Ramos (cell line): ENCODE measurements around the gene SEMA3C.

Source experiments
- in situ Hi-C: fragments of 300-500 bp; cut with MboI; formaldehyde crosslinking; loops from one replicate; pipeline ENCODE4 v1.14.3; 2022; ENCODE audit warnings: low sequenced_read_pairs; ENCODE audit not compliant: unreplicated experiment

SEMA3C gene

GRCh38 chr7:80830584-80831285 lies 88.1 kb downstream of the SEMA3C start:
- in situ Hi-C loops: no loop called here

DNA sequence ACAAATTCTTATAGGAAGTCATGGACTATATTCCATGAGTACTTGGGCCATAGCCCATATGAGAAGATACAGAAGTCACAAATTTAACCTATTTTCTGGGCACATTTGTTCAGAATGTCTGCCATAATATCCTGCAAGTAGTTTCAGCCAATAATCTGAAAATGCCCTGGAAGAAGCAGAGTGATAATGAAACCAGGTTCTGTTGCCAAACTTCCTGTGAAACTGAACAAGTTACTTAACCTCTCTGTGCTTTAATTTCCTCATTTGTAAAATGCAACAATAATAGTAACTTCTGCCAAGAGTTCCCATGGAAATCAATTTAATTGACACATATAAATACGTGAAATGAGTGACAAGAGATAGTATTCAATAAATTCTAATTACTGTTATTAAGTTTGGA lies 88.8 kb downstream of the SEMA3C start:
- in situ Hi-C loops: no loop called here

GRCh38 chr7:80829527-80829926 lies 89.3 kb downstream of the SEMA3C start:
- in situ Hi-C loops: no loop called here

DNA sequence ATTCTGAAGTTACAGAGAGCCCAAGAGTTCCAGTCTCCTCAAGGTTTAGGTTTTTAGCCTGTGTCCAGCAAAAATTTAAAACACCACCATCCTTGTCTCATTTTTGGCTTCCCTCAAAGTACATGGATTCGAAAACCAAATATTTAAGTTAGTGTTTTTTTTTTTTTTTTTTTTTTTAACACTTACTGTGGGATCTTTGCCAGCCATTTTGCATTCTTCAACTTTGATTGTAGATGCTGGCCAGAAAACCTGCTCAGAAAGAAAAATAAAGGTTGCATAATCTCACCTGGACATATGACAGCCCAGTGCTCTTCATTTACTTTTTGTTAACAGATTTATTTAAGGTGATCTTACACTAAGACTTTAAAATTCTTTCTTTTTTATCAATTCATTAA lies 91.6 kb downstream of the SEMA3C start:
- in situ Hi-C loops: no loop called here

DNA sequence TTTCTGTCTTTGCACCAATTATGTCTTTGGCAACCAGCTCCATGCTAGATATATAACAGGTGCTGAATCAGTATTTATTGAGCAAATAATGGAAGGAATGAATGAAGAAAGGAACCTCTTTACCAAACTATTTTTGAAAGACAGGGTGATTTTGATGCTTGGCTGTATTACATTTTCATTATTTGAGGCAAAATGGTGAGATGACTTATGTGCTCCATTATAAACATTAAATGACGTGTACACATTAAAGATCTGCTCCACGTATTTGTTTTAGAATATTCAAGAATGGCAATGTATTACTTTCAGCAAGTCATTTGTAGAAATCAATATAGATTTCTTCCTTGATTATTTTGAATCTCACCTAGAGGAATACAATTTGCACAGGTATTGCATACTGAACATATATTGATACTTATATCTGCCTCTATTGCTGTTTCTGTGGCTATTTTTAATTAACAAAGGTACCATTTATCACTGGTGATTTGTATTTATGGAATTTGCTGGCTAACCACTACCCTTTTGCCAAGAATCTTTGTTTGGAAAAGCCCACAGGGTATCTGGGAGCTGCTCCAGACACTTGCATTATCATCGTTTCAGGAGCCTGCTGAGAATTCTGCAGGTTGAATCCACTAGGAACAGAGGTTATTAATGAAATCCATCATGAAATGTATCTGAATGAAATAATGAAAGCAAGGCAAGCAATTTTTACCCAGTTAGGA lies 92.2 kb downstream of the SEMA3C start:
- in situ Hi-C loops: no loop called here

- in situ Hi-C loops: no loop called here
These were observed 93.4 kb downstream of the SEMA3C start for GRCh38 chr7:80825499-80825898.

DNA sequence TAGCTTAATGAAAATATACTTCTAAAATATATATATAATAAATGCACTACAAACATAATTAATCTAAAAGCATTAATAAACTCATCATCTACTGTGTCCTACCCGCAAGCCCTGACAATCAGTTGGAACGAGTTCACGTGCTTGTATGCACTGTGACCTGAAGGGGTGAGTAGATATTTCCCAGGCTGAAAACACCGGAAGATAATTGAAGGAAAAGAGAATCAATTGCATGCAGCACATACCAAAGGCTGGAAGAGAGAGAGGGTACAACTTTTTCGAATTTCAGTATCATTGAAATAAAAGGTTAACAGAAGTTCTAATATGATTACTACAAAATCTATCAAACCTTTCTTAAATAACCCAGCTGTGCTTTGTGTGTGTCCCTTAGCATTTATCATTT lies 94.6 kb downstream of the SEMA3C start:
- in situ Hi-C loops: no loop called here

DNA sequence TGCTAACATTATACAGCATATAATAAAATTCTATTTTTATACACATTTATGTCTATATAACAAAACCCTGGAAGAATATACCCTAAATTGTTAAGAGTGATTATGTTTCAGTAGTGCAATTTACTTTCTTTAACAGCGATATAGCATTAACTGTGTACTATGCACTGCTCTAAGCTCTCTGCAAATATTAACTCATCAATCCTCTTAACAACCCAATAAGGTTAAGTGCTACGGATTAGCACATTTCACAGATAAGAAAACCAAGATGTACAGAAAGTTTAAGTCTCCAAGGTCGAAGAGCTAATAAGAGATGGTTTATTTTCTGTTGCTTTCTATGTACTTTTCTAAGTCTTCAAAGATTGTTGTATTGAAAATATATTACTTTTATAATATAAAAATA lies 95.8 kb downstream of the SEMA3C start:
- in situ Hi-C loops: no loop called here

DNA sequence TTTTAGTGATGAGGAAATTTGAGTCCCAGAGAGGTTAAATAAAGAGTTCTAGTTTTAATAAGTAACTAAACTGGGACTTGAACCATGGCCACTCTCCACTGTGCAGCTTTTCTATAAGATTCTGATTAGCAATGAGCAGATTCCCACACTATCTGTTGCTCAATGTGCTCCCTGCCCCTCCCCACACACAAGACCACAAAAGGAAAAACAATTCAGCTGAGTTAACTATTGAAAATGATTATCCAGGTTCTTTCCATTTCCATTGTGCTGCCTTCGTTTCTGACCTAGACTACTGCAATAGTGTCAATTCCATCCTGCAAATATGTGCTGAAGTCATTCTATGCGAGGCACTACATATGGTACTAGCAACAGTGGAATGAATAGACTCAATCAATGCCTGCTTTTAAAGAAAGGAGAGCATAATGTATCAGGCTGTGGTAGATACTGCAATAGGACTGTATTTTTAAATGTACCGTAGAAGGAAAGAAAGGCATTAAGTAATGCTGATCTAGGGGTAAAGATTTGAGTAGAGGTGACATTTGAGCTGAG lies 97.0 kb downstream of the SEMA3C start:
- in situ Hi-C loops: no loop called here

GRCh38 chr7:80819503-80819902 lies 99.3 kb downstream of the SEMA3C start:
- in situ Hi-C loops: no loop called here

- in situ Hi-C loops: no loop called here
These were observed 100.7 kb downstream of the SEMA3C start for GRCh38 chr7:80818181-80818580.

DNA sequence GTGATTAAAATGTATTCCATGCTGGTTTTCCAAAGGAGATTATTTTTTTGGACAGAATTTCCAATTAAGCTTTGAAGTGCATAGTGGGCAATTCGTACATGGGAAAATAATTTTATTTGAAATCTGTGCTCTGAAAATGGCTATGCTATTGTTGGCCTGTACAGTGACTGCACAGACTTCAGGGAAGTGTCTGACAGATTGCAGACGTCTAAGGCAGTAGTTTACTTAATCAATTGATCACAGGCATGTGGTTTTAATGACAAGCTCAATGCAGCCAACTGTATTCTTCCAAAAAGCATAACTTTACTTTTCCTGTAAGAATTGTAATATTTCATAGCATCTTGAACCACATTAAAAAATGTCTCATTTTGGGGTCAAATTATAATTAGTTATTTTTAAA lies 102.0 kb downstream of the SEMA3C start:
- in situ Hi-C loops: no loop called here

DNA sequence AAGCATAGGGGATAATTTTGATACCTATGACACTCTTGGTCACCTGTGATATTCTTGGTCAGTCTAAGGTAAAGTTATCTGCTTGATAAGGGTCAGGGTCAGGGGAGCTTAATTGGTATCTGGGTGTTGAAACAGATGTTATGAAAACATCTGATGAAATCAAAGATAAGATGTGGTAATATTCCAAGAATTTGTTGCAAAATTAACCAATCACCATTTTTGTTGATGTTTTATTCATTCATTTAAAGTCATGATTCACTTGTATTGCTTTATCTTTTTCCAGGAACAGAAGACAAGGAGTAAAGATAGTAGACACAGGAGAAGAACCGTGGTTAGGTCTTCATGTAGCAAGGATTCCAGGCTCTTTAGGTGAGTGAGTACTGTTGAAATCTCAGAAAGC lies 103.1 kb downstream of the SEMA3C start:
- in situ Hi-C loops: no loop called here

DNA sequence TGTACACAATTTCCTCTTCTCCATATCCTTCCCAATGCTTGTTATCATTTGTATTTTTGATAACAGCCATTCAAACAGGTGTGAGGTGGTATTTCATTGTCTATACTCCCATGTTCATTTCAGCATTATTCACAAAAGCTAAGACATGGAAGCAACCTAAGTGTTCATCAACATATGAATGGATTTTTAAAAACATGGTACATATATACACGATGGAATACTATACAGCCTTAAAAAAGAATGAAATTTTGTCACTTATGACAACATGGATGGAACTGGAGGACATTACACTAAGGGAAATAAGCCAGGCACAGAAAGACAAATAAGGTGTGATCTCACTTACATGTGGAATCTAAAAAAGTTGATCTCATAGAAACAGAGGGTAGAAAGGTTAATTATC lies 109.3 kb downstream of the SEMA3C start:
- in situ Hi-C loops: no loop called here

- in situ Hi-C loops: no loop called here
These were observed 111.5 kb downstream of the SEMA3C start for GRCh38 chr7:80807166-80807900.

DNA sequence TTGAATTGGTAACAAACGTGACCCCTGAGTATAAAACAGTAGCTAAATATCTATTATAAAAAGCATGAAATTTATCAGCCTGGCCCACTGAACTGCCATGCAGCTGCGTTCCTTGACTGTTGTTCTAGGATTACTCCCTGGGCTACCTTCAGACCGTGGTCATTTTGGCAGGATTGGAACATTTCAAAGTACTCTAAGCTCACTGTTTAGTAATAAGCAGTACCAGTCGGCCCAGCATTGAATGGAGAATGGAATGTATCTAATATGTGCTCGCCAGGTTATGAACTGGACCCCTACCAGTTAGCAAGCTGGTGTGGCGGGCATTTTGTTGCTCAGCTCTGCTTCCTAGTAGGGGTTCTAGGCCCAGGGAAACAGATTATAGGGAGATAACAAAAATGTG lies 112.2 kb downstream of the SEMA3C start:
- in situ Hi-C loops: no loop called here

- in situ Hi-C loops: no loop called here
These were observed 114.3 kb downstream of the SEMA3C start for GRCh38 chr7:80804589-80804988.

DNA sequence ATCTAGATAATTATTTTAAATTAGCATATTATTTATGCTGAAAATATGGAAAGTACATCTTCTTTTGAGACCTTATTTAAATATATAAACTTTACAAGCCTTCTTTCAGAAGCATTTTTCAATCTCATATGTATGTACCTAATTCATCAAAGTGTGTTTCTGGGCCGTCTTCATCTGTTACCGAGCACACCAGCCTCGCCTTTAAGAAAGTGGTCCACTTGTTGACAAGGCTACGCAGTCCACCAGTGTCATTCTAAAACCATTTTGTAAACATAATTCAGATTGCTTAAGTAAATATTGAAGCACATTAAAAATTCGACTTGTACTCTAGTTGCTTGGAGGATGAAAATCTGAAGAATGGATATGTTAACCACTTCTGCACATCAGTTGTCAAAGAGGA lies 116.3 kb downstream of the SEMA3C start:
- in situ Hi-C loops: no loop called here

GRCh38 chr7:80794631-80795573 lies 123.9 kb downstream of the SEMA3C start:
- in situ Hi-C loops: no loop called here

DNA sequence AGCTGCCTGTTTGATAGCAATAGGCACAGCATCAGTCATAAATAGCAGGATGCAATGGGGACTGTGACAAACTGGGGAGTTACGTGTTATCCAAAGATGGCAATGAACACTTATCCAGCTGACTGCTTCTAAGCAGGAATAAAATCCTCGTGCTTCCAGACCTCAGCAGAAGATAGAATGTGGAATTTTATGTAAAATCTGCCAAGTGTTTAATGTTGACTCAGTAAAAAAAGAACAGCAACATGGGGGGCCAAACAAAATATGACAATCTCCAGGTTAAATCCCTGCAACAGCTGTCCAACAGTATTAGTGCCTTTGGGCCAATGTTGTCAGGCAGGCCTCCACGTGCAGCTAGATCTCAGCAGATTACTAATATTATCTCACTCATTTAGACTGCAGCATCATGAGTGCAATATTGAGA lies 127.3 kb downstream of the SEMA3C start:
- in situ Hi-C loops: no loop called here
